Prostate gland (tissue), 2 donors: Measurements from ENCODE around the gene PTPRO. TPM values are rescaled to one million over a fixed set of nuclear protein-coding genes. Genes with fewer than 3 reads are reported as not detected.

Source experiments
- DNase-seq: peaks from one replicate; pipeline ENCODE4 v3.0.0-alpha.2; 2019; ENCODE audit warnings: low spot score
- H3K27ac ChIP-seq, 2 donors: fragments of 200-600 bp; sonication (generic); 2 replicates each; pipeline ENCODE4 v1.5.1; 2017 to 2019
- H3K27me3 ChIP-seq: fragments of 200-600 bp; sonication (generic); replicated peaks from 2 replicates; pipeline ENCODE4 v1.5.1; 2019; ENCODE audit not compliant: insufficient read depth
- H3K36me3 ChIP-seq, 2 donors: fragments of 200-600 bp; sonication (generic); 1 replicate in 1 of 2; 2 replicates in 1 of 2; pipeline versions ENCODE4 v1.5.1 to v1.8.1; 2017 to 2019
- H3K4me1 ChIP-seq: fragments of 200-600 bp; sonication (generic); replicated peaks from 2 replicates; pipeline ENCODE4 v1.5.1; 2019
- H3K4me3 ChIP-seq, 2 donors: fragments of 200-600 bp; sonication (generic); 2 replicates each; pipeline ENCODE4 v1.5.1; 2017 to 2019
- H3K9me3 ChIP-seq: fragments of 200-600 bp; sonication (generic); 2 replicates; pipeline ENCODE4 v1.5.1; 2017
- CTCF ChIP-seq, 4 experiments: fragments of 200-600 bp in 2 of 4; fragments of 450-650 bp in 2 of 4; sonication (generic) in 2 of 4; IDR thresholded peaks; 1 replicate in 3 of 4; 2 replicates in 1 of 4; pipeline ENCODE4 v1.5.1; 2016 to 2019; ENCODE audit warnings: antibody characterized with exemption in 4 of 4, mild to moderate bottlenecking in 2 of 4, moderate library complexity in 2 of 4
- POLR2A ChIP-seq: fragments of 450-650 bp; IDR thresholded peaks from one replicate; pipeline ENCODE4 v1.6.1; 2016; ENCODE audit warnings: antibody characterized with exemption, mild to moderate bottlenecking
- POLR2AphosphoS5 ChIP-seq: sonication (generic); formaldehyde crosslinking; IDR thresholded peaks from one replicate; pipeline ENCODE4 v1.6.1; 2017; ENCODE audit warnings: antibody characterized with exemption
- WGBS: methylation state at CpG from one replicate; pipeline ENCODE4 v1.1.5; 2018; 5-methylcytosine and 5-hydroxymethylcytosine counted together
- intact Hi-C: fragments of 100-400 bp; cut with DNase I; formaldehyde crosslinking; loops from one replicate; pipeline ENCODE4 v1.14.2; 2022
- total RNA-seq, 2 donors: library from RNA; depleted of rRNA; stranded (reverse); fragments of >200 nt; gene quantifications; one replicate each; pipeline ENCODE4 v1.1.0, GENCODE V29; 2016

The PTPRO gene
- total RNA-seq, 2 donors from 2014 or later = 0.55 to 1.4 TPM

GRCh38 chr12:15458008-15458407, 135.7 kb downstream of the PTPRO start:
- no peaks in the 10 kb centered on the region for H3K27me3 ChIP-seq
- H3K36me3 ChIP-seq = no peaks in the 10 kb centered on the region
- TF ChIP-seq POLR2AphosphoS5 = no peak
- no peak for TF ChIP-seq POLR2A
- no peak for TF ChIP-seq CTCF (IDR thresholded peaks at IDR 0.05)
- no peaks in the 10 kb centered on the region for H3K4me1 ChIP-seq
- intact Hi-C loops = no loop called here
- no peak overlapping the region for H3K4me3 ChIP-seq
- no peak for DNase-seq
- no peaks in the 10 kb centered on the region for H3K9me3 ChIP-seq
- 95% methylated on average over 1 of the region's 1 CpG for WGBS
- no peak overlapping the region for H3K27ac ChIP-seq

GRCh38 chr12:15468911-15469310, 146.6 kb downstream of the PTPRO start:
- intact Hi-C loops = no loop called here
- Histone ChIP-seq H3K36me3 (no peaks in the 10 kb centered on the region), H3K27me3 (no peaks in the 10 kb centered on the region), H3K27ac (no peak overlapping the region), H3K4me3 (no peak overlapping the region), H3K9me3 (no peaks in the 10 kb centered on the region), H3K4me1 (no peaks in the 10 kb centered on the region)
- no peak for TF ChIP-seq POLR2A
- no peak for TF ChIP-seq CTCF (IDR thresholded peaks at IDR 0.05)
- no peak for TF ChIP-seq POLR2AphosphoS5
- DNase-seq = no peak
- WGBS = 72% methylated on average over 2 of the region's 2 CpGs

- intact Hi-C loops = no loop called here
- Histone ChIP-seq H3K4me3 (no peak overlapping the region), H3K36me3 (no peaks in the 10 kb centered on the region), H3K9me3 (no peaks in the 10 kb centered on the region), H3K27ac (no peak overlapping the region), H3K4me1 (no peaks in the 10 kb centered on the region), H3K27me3 (no peaks in the 10 kb centered on the region)
- no peak for DNase-seq
- 28% methylated on average over 4 of the region's 4 CpGs for WGBS
- TF ChIP-seq CTCF (IDR thresholded peaks at IDR 0.05) = no peak
- TF ChIP-seq POLR2A = no peak
- no peak for TF ChIP-seq POLR2AphosphoS5
These were observed 147.0 kb downstream of the PTPRO start for GRCh38 chr12:15469356-15469755.

- Histone ChIP-seq H3K9me3 (no peaks in the 10 kb centered on the region), H3K27me3 (no peaks in the 10 kb centered on the region), H3K4me3 (no peak overlapping the region), H3K4me1 (no peaks in the 10 kb centered on the region), H3K27ac (no peak overlapping the region), H3K36me3 (no peaks in the 10 kb centered on the region)
- no peak for DNase-seq
- 52% methylated on average over 2 of the region's 2 CpGs for WGBS
- intact Hi-C loops = no loop called here
- no peak for TF ChIP-seq POLR2AphosphoS5
These were observed 149.7 kb downstream of the PTPRO start for GRCh38 chr12:15472036-15472435.

GRCh38 chr12:15474766-15475165, 152.5 kb downstream of the PTPRO start:
- no peak for TF ChIP-seq POLR2A
- no peak for TF ChIP-seq CTCF (IDR thresholded peaks at IDR 0.05)

More at GRCh38 chr12:15474766-15475165, 152.5 kb downstream of the PTPRO start:
- no peak overlapping the region for H3K27ac ChIP-seq
- H3K4me1 ChIP-seq = no peaks in the 10 kb centered on the region
- DNase-seq = no peak
- H3K36me3 ChIP-seq = no peaks in the 10 kb centered on the region
- no peak overlapping the region for H3K4me3 ChIP-seq
- 57% methylated on average over 6 of the region's 6 CpGs for WGBS
- intact Hi-C loops = no loop called here
- no peaks in the 10 kb centered on the region for H3K9me3 ChIP-seq
- no peaks in the 10 kb centered on the region for H3K27me3 ChIP-seq
